Activated T-helper 17 cell treated with anti-CD3 and anti-CD28 coated beads, Interleukin-2, amount 50 U/mL, for 72 hours (primary cell): ENCODE data around the gene MYNN. TPM values are rescaled to one million over a fixed set of nuclear protein-coding genes. Genes with fewer than 3 reads are reported as not detected.

Experiments
- ATAC-seq: fragments of 150-1000 bp; cut with Tn5 transposase; replicated peaks from 2 replicates; pipeline ENCODE4 v1.10.0; 2021; ENCODE audit warnings: mild to moderate bottlenecking, moderate library complexity
- H3K27ac Mint-ChIP-seq: one replicate; pipeline ENCODE4 v1.8.0; 2022; ENCODE audit warnings: mixed read lengths
- H3K27me3 Mint-ChIP-seq: one replicate; pipeline ENCODE4 v1.8.0; 2022; ENCODE audit warnings: mixed read lengths
- H3K36me3 Mint-ChIP-seq: one replicate; pipeline ENCODE4 v1.8.0; 2022; ENCODE audit warnings: low read depth, mild to moderate bottlenecking, mixed read lengths
- H3K4me1 Mint-ChIP-seq: one replicate; pipeline ENCODE4 v1.8.0; 2022; ENCODE audit warnings: mixed read lengths
- H3K4me3 Mint-ChIP-seq: one replicate; pipeline ENCODE4 v1.8.0; 2022; ENCODE audit warnings: mild to moderate bottlenecking, mixed read lengths
- H3K9me3 Mint-ChIP-seq: one replicate; pipeline ENCODE4 v1.8.0; 2022; ENCODE audit warnings: mixed read lengths
- total RNA-seq, 2 donors: library from RNA; stranded (reverse); gene quantifications; one replicate each; pipeline ENCODE4 v1.2.3, GENCODE V29; 2022

Gene MYNN
- total RNA-seq, 2 donors from 2014 or later = 11.8 to 15.0 TPM

DNA sequence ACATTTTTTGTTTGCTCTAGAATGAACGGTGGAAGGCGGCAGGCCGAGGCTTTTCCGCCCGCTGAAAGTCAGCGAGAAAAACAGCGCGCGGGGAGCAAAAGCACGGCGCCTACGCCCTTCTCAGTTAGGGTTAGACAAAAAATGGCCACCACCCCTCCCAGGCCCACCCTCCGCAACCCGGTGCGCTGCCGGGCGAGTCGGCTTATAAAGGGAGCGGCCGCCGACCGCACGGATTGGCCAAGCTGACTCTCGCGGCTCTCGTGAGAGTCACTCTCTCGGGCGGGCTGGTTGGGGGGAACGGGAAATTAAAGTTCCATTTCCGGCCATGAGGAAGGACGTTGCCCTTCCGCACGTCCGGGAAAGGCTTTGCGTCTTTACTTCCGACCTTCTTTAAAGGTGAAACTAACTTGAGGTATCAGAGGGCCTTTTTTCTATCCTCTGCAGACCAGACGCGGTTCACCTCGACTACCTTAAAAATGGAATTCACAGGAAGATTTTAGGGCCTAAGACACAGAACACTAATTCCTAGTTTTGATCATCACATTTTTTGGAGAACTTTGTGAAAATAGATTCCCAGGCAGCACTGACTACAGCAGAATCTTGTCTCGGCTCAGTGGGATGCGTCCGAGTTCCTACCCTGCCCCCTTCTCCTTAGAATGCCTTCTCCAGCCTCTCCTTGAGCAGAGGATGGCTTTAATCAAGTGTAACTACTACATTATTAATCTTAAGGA is 8.1 kb upstream of the MYNN start, which contains the start of gene TERC:
Gene TERC (minus strand): TSS at position 179 of the 731 bp plus-strand sequence.
- ATAC-seq = peak; percentile 82
- Mint-ChIP-seq H3K4me3 (peak within 1 kb of the TSS; percentile 94), H3K4me1 (peaks cover 10% of the 10 kb centered on the region), H3K36me3 (peaks cover 6% of the 10 kb centered on the region), H3K27me3 (no peaks in the 10 kb centered on the region), H3K27ac (peak within 1 kb of the TSS; percentile 96), H3K9me3 (no peaks in the 10 kb centered on the region)

DNA sequence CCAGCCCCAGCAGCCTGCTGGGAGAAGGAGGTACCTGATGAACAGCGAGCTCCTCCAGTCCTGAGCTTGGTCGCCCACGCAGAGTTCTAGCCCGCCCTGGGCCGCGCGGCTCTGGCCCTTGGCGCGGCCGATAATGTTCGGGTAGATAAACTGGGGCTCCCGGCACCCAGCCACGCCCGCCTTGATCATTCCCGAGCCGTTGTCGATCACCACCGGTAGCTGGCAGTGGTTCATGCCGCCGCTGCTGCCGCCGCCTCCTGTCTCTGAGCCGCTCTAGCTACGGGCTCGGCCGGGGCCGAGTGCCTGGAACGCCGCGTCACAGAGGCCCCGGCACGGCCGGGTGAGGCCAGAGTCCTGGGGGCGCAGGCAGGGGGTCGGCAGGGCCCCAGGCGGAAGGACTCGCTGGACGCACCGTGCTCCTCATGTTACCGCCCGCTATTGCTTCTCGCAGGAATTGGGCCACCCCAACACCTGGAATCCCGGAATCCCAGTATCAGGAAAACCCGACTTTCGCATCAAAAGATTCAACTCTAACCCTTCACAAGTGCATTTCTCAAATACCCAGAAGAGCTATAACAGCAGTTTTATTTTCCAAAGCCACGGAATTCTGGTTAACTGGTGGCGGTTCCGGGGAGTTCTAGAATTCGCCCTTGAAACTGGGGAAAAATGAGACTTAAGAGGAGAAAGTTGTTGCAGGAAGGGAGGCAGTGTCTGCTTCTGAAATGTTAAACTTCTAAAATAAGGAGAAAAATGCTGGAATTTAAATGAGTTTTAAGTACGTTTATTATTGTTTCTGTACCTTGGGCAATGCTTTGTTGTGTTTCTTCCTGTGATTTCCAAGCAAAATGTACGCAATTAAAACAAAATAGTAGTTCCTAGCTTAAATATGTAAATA is 3.7 kb upstream of the MYNN start, which contains the start of gene ACTRT3:
Gene ACTRT3 (minus strand): TSS at position 275 of the 895 bp plus-strand sequence. CDS start 41 bp downstream, at position 234.
- peak; percentile 37 for ATAC-seq
- H3K4me1 Mint-ChIP-seq = peaks cover 10% of the 10 kb centered on the region
- no peaks in the 10 kb centered on the region for H3K27me3 Mint-ChIP-seq
- peak within 1 kb of the TSS; percentile 90 for H3K4me3 Mint-ChIP-seq
- H3K9me3 Mint-ChIP-seq = no peaks in the 10 kb centered on the region
- H3K36me3 Mint-ChIP-seq = peaks cover 32% of the 10 kb centered on the region
- H3K27ac Mint-ChIP-seq = peak within 1 kb of the TSS; percentile 70

GRCh38 chr3:169771497-169772304 is 1.5 kb upstream of the MYNN start:
- peak; percentile 25 for ATAC-seq
- Mint-ChIP-seq H3K27me3 (no peaks in the 10 kb centered on the region), H3K4me3 (peak overlapping the region; percentile 94), H3K9me3 (no peaks in the 10 kb centered on the region), H3K36me3 (peaks cover 53% of the 10 kb centered on the region), H3K27ac (peak overlapping the region; percentile 98), H3K4me1 (peaks cover 10% of the 10 kb centered on the region)

DNA sequence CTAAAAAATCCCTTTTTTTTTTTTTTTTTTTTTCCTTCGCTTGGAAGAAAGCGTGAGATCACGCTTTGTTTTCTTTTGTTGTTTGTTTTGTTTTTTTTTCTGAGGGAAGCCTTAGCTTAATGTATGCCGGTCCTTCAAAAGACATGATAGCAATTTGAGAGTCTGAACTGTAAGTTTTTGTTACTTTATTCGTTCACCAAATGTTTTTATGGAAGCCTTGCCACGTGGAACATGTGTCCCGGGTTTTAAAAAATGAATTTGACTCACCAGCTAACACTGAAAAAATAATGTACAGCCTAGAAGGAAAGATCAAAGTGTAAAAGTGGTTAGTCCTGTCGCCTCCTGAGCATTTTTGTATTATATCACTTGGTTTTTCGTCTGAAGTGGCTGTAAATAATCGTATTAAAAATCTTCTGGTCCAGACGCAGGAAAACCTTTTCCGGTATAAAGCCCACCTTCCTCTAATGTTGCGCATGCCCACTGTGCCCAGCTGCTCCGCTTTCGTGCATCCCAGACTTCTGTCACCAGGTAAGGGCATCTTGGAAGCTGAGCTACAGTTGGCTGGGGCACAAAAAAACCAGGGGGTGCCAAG is 795 bp upstream of the MYNN start:
- Mint-ChIP-seq H3K27me3 (no peaks in the 10 kb centered on the region), H3K9me3 (no peaks in the 10 kb centered on the region), H3K27ac (peak overlapping the region; percentile 98), H3K4me3 (peak overlapping the region; percentile 94), H3K36me3 (peaks cover 60% of the 10 kb centered on the region), H3K4me1 (peaks cover 10% of the 10 kb centered on the region)
- peak; percentile 23 for ATAC-seq

GRCh38 chr3:169774186-169774585 is 990 bp downstream of the MYNN start:
- H3K4me3 Mint-ChIP-seq = peak overlapping the region; percentile 94
- H3K9me3 Mint-ChIP-seq = no peaks in the 10 kb centered on the region
- H3K27ac Mint-ChIP-seq = peak overlapping the region; percentile 98
- peaks cover 78% of the 10 kb centered on the region for H3K36me3 Mint-ChIP-seq
- peaks cover 15% of the 10 kb centered on the region for H3K4me1 Mint-ChIP-seq
- no peak for ATAC-seq
- H3K27me3 Mint-ChIP-seq = no peaks in the 10 kb centered on the region

DNA sequence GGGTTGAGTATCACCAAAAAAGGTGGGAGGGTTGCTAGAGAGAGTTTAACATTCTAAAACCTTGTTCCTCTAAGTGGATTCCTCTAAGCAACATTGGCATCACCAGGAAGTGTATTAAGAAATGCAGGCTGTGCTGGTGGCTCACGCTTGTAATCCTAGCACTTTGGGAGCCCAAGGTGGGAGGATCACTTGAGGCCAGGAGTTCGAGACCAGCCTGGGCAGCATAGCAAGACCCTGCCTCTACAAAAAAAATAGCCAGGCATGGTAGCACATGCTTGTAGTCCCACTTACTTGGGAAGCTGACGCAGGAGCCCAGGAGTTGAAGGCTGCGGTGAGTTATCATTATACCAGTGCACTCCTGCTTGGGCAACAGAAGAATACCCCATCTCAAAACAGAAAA is 4.6 kb downstream of the MYNN start:
- Mint-ChIP-seq H3K27me3 (no peaks in the 10 kb centered on the region), H3K4me3 (no peak overlapping the region), H3K9me3 (no peaks in the 10 kb centered on the region), H3K27ac (no peak overlapping the region), H3K36me3 (peaks cover 100% of the 10 kb centered on the region), H3K4me1 (peaks cover 32% of the 10 kb centered on the region)
- ATAC-seq = no peak

GRCh38 chr3:169780742-169781141 is 7.5 kb downstream of the MYNN start:
- Mint-ChIP-seq H3K9me3 (no peaks in the 10 kb centered on the region), H3K36me3 (peaks cover 99% of the 10 kb centered on the region), H3K27me3 (no peaks in the 10 kb centered on the region), H3K27ac (peak overlapping the region; percentile 3), H3K4me3 (peak overlapping the region; percentile 5), H3K4me1 (peaks cover 27% of the 10 kb centered on the region)
- peak; percentile 50 for ATAC-seq

GRCh38 chr3:169781209-169781855 is 8.1 kb downstream of the MYNN start:
- peak overlapping the region; percentile 5 for H3K4me3 Mint-ChIP-seq

GRCh38 chr3:169787120-169787519 is 13.9 kb downstream of the MYNN start:
- Mint-ChIP-seq H3K4me1 (peaks cover 9% of the 10 kb centered on the region), H3K36me3 (peaks cover 92% of the 10 kb centered on the region)

More at GRCh38 chr3:169781209-169781855, 8.1 kb downstream of the MYNN start:
- no peak for ATAC-seq
- Mint-ChIP-seq H3K9me3 (no peaks in the 10 kb centered on the region), H3K4me1 (peaks cover 27% of the 10 kb centered on the region), H3K36me3 (peaks cover 99% of the 10 kb centered on the region), H3K27me3 (no peaks in the 10 kb centered on the region), H3K27ac (peak overlapping the region; percentile 3)

GRCh38 chr3:169787791-169788190 is 14.6 kb downstream of the MYNN start:
- H3K27me3 Mint-ChIP-seq = no peaks in the 10 kb centered on the region

More at GRCh38 chr3:169787120-169787519, 13.9 kb downstream of the MYNN start:
- Mint-ChIP-seq H3K4me3 (no peak overlapping the region), H3K27ac (no peak overlapping the region), H3K9me3 (no peaks in the 10 kb centered on the region), H3K27me3 (no peaks in the 10 kb centered on the region)
- ATAC-seq = no peak

DNA sequence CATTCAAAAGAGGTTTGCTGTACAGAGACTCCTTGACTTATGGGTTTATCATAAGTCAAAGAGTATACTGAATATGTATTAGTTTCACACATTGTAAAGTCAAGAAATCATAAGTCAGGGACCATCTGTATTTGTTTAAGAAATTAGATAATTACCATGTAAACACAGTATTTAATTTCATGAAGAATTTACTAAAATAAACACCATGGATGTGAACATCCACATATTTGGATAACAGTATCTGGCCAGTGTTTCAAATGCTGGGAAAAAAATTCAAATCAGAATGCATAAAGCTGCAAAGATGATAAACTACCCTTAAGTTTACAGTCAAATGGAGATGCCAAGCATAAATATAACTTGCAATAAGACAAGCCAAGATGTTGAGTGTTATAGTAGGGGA is 17.0 kb downstream of the MYNN start:
- ATAC-seq = no peak
- H3K27ac Mint-ChIP-seq = peak overlapping the region; percentile 16
- no peaks in the 10 kb centered on the region for H3K27me3 Mint-ChIP-seq
- no peak overlapping the region for H3K4me3 Mint-ChIP-seq
- H3K4me1 Mint-ChIP-seq = peaks cover 9% of the 10 kb centered on the region
- H3K9me3 Mint-ChIP-seq = no peaks in the 10 kb centered on the region
- H3K36me3 Mint-ChIP-seq = peaks cover 71% of the 10 kb centered on the region

More at GRCh38 chr3:169787791-169788190, 14.6 kb downstream of the MYNN start:
- Mint-ChIP-seq H3K4me3 (no peak overlapping the region), H3K4me1 (peaks cover 9% of the 10 kb centered on the region), H3K27ac (no peak overlapping the region), H3K9me3 (no peaks in the 10 kb centered on the region), H3K36me3 (peaks cover 92% of the 10 kb centered on the region)
- no peak for ATAC-seq

GRCh38 chr3:169790687-169791429 is 17.7 kb downstream of the MYNN start:
- Mint-ChIP-seq H3K4me1 (peaks cover 9% of the 10 kb centered on the region), H3K9me3 (no peaks in the 10 kb centered on the region), H3K27me3 (no peaks in the 10 kb centered on the region), H3K36me3 (peaks cover 65% of the 10 kb centered on the region), H3K27ac (peak overlapping the region; percentile 16), H3K4me3 (no peak overlapping the region)
- no peak for ATAC-seq

DNA sequence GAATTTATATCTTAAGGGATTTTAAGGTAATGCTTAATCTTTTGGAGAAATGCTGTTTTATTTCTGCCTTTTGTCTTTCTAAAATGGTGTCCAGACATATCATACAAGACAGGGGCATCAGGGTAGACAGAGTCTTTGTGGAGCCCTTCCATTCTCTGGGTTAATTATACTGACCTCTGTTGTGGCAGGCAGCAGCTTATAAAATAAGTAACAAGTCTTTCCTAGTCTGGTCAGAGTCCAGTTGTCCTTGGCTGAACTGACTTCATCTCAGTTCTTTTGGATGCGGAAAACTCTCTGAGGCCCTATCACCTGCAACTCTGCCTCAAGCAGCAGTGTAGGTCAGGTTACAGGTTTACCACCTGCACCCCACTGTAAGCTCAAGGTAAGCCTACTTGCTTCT is 19.2 kb downstream of the MYNN start:
- Mint-ChIP-seq H3K4me1 (peaks cover 9% of the 10 kb centered on the region), H3K9me3 (no peaks in the 10 kb centered on the region), H3K36me3 (peaks cover 50% of the 10 kb centered on the region), H3K27me3 (no peaks in the 10 kb centered on the region), H3K27ac (no peak overlapping the region), H3K4me3 (no peak overlapping the region)
- ATAC-seq = no peak
